IMR-90 (cell line): Measurements from ENCODE around the gene LRP1B. TPM values are rescaled to one million over a fixed set of nuclear protein-coding genes. Genes with fewer than 3 reads are reported as not detected.

Experiments used
- ATAC-seq: fragments of 200-7000 bp; cut with Tn5 transposase; 2 replicates; pipeline ENCODE4 v1.9.1; 2020; ENCODE audit warnings: low read depth, mild to moderate bottlenecking, moderate library complexity
- BruUV-seq: library from RNA; stranded (reverse); fragments of 400-500 nt; replicated peaks from 2 replicates; lab custom pipeline; 2021; lab: Mats Ljungman, UMichigan
- CTCF ChIA-PET: fragments of 300-600 bp; formaldehyde crosslinking; extraction: SDS; loops from one replicate; lab custom pipeline; 2021; ENCODE audit warnings: antibody characterized with exemption; lab: Yijun Ruan, JAX
- POLR2A ChIA-PET: fragments of 300-600 bp; sonication (Branson Sonifier 250); formaldehyde crosslinking; loops from one replicate; lab custom pipeline; 2022; ENCODE audit warnings: antibody characterized with exemption; ENCODE audit not compliant: unreplicated experiment; lab: Charles Lee
- DNase-seq: peaks from one replicate; pipeline ENCODE4 v3.0.0; 2013
- H2AFZ ChIP-seq: replicated peaks from 2 replicates; pipeline ENCODE3; 2013; ENCODE audit warnings: low read length, mild to moderate bottlenecking; ENCODE audit not compliant: poor library complexity
- H2AK5ac ChIP-seq: 2 replicates; pipeline ENCODE4 v1.6.1; 2013; ENCODE audit warnings: low read depth, low read length, inconsistent platforms
- H2AK9ac ChIP-seq: replicated peaks from 2 replicates; pipeline ENCODE3; 2013; ENCODE audit warnings: mild to moderate bottlenecking, low read depth, low read length, moderate library complexity; ENCODE audit not compliant: poor library complexity
- H2BK120ac ChIP-seq: 2 replicates; pipeline ENCODE4 v1.6.1; 2013; ENCODE audit warnings: low read depth, low read length, inconsistent platforms
- H2BK15ac ChIP-seq: 3 replicates; pipeline ENCODE4 v1.6.1; 2013; ENCODE audit warnings: low read depth, low read length, inconsistent platforms
- H2BK20ac ChIP-seq: 2 replicates; pipeline ENCODE4 v1.6.1; 2013; ENCODE audit warnings: low read depth, mild to moderate bottlenecking, inconsistent platforms, low read length, moderate library complexity
- H2BK5ac ChIP-seq: 2 replicates; pipeline ENCODE4 v1.6.1; 2013; ENCODE audit warnings: mild to moderate bottlenecking, low read depth, low read length, inconsistent platforms; ENCODE audit not compliant: poor library complexity, severe bottlenecking
- H3K14ac ChIP-seq: replicated peaks from 2 replicates; pipeline ENCODE4 v1.6.1; 2013; ENCODE audit warnings: low read depth, low read length, inconsistent platforms
- H3K18ac ChIP-seq: 2 replicates; pipeline ENCODE4 v1.6.1; 2013; ENCODE audit warnings: low read depth, low read length, control low read depth
- H3K23ac ChIP-seq: 2 replicates; pipeline ENCODE4 v1.6.1; 2013; ENCODE audit warnings: low read depth, low read length, inconsistent platforms
- H3K27ac ChIP-seq: 2 replicates; pipeline ENCODE4 v1.5.1; 2013; ENCODE audit warnings: mild to moderate bottlenecking, control low read depth, low read length; ENCODE audit not compliant: insufficient read depth
- H3K27me3 ChIP-seq: 2 replicates; pipeline ENCODE4 v1.6.1; 2013; ENCODE audit warnings: low read length; ENCODE audit not compliant: control insufficient read depth, insufficient read depth
- H3K36me3 ChIP-seq: 2 replicates; pipeline ENCODE4 v1.6.1; 2013; ENCODE audit warnings: low read length, mixed read lengths; ENCODE audit not compliant: control insufficient read depth, insufficient read depth
- H3K4ac ChIP-seq: 2 replicates; pipeline ENCODE4 v1.6.1; 2013; ENCODE audit warnings: low read depth, low read length, inconsistent platforms
- H3K4me1 ChIP-seq: 2 replicates; pipeline ENCODE4 v1.6.1; 2013; ENCODE audit warnings: low read length, mixed read lengths; ENCODE audit not compliant: control insufficient read depth, insufficient read depth
- H3K4me2 ChIP-seq: 2 replicates; pipeline ENCODE4 v1.6.1; 2013; ENCODE audit warnings: low read depth, mild to moderate bottlenecking, control low read depth, low read length, moderate library complexity
- H3K4me3 ChIP-seq: 2 replicates; pipeline ENCODE4 v1.5.1; 2013; ENCODE audit warnings: low read depth, mild to moderate bottlenecking, control low read depth, low read length, moderate library complexity; ENCODE audit not compliant: insufficient read depth
- H3K56ac ChIP-seq: 2 replicates; pipeline ENCODE4 v1.6.1; 2013; ENCODE audit warnings: low read length, inconsistent platforms; ENCODE audit not compliant: insufficient read depth; ENCODE audit errors: extremely low read depth
- H3K79me1 ChIP-seq, 2 experiments: 2 replicates each; pipeline ENCODE4 v1.6.1; 2013; ENCODE audit warnings: low read length in 2 of 2, inconsistent platforms in 1 of 2, low read depth in 1 of 2
- H3K9ac ChIP-seq: 2 replicates; pipeline ENCODE4 v1.6.1; 2013; ENCODE audit warnings: low read depth, low read length, control low read depth
- H3K9me1 ChIP-seq: 2 replicates; pipeline ENCODE4 v1.6.1; 2013; ENCODE audit warnings: low read length, inconsistent platforms; ENCODE audit not compliant: insufficient read depth
- H3K9me3 ChIP-seq: 2 replicates; pipeline ENCODE4 v1.6.1; 2013; ENCODE audit warnings: low read length; ENCODE audit not compliant: control insufficient read depth, insufficient read depth
- H4K20me1 ChIP-seq: 2 replicates; pipeline ENCODE4 v1.6.1; 2013; ENCODE audit warnings: low read length, inconsistent platforms; ENCODE audit not compliant: insufficient read depth
- H4K5ac ChIP-seq: 2 replicates; pipeline ENCODE4 v1.6.1; 2013; ENCODE audit warnings: mild to moderate bottlenecking, low read depth, low read length, control low read depth
- H4K8ac ChIP-seq, 2 experiments: 2 replicates each; pipeline ENCODE4 v1.6.1; 2013; ENCODE audit warnings: low read depth in 2 of 2, low read length in 2 of 2, control low read depth in 1 of 2, inconsistent platforms in 1 of 2
- H4K91ac ChIP-seq: 2 replicates; pipeline ENCODE4 v1.6.1; 2013; ENCODE audit warnings: low read depth, low read length, inconsistent platforms; ENCODE audit not compliant: insufficient read depth
- BHLHE40 ChIP-seq: fragments of 150-350 bp; IDR thresholded peaks from 2 replicates; pipeline ENCODE4 v1.6.1; 2016; ENCODE audit warnings: mild to moderate bottlenecking, low read depth, low read length
- CEBPB ChIP-seq: IDR thresholded peaks from 2 replicates; pipeline ENCODE4 v1.6.1; 2012; ENCODE audit warnings: low read depth, low read length, improper control_type of control experiment
- CHD1 ChIP-seq: IDR thresholded peaks from 2 replicates; pipeline ENCODE4 v1.6.1; 2012; ENCODE audit warnings: low read depth, low read length, improper control_type of control experiment
- CTCF ChIP-seq: conservative IDR thresholded peaks from 2 replicates; pipeline ENCODE4 v1.5.1; 2012; ENCODE audit warnings: mild to moderate bottlenecking, low read depth, low read length, improper control_type of control experiment
- FOS ChIP-seq: fragments of 150-350 bp; IDR thresholded peaks from 2 replicates; pipeline ENCODE4 v1.6.1; 2016; ENCODE audit warnings: low read depth, low read length
- MAFK ChIP-seq: IDR thresholded peaks from 2 replicates; pipeline ENCODE4 v1.6.1; 2012; ENCODE audit warnings: low read depth, low read length, improper control_type of control experiment
- MAZ ChIP-seq: IDR thresholded peaks from 2 replicates; pipeline ENCODE4 v1.6.1; 2012; ENCODE audit warnings: low read depth, mild to moderate bottlenecking, low read length, improper control_type of control experiment, moderate library complexity, borderline replicate concordance
- MXI1 ChIP-seq: IDR thresholded peaks from 2 replicates; pipeline ENCODE4 v1.6.1; 2012; ENCODE audit warnings: low read depth, mild to moderate bottlenecking, low read length, moderate library complexity, borderline replicate concordance
- NFE2L2 ChIP-seq: fragments of 150-350 bp; IDR thresholded peaks from 2 replicates; pipeline ENCODE4 v1.6.1; 2016; ENCODE audit warnings: low read depth, mild to moderate bottlenecking, low read length
- RAD21 ChIP-seq: IDR thresholded peaks from 2 replicates; pipeline ENCODE4 v1.6.1; 2012; ENCODE audit warnings: low read length, improper control_type of control experiment
- RCOR1 ChIP-seq: IDR thresholded peaks from 2 replicates; pipeline ENCODE4 v1.6.1; 2012; ENCODE audit warnings: mild to moderate bottlenecking, low read length, improper control_type of control experiment; ENCODE audit not compliant: insufficient replicate concordance
- RFX5 ChIP-seq: IDR thresholded peaks from 2 replicates; pipeline ENCODE4 v1.8.0; 2012; ENCODE audit warnings: low read depth, mild to moderate bottlenecking, low read length, moderate library complexity
- SMC3 ChIP-seq: fragments of 150-350 bp; IDR thresholded peaks from 2 replicates; pipeline ENCODE4 v1.6.1; 2016; ENCODE audit warnings: low read depth, mild to moderate bottlenecking, antibody characterized with exemption, low read length, moderate library complexity
- USF2 ChIP-seq: fragments of 150-350 bp; IDR thresholded peaks from 2 replicates; pipeline ENCODE4 v1.6.1; 2017; ENCODE audit warnings: mild to moderate bottlenecking, antibody characterized with exemption, low read length, low read depth
- WGBS, 2 experiments: methylation state at CpG; one replicate each; pipeline versions ENCODE4 v1.1.5 to v1.1.7; 2013; ENCODE audit warnings: missing lambda C conversion rate in 2 of 2; ENCODE audit not compliant: insufficient read length in 1 of 2; ENCODE audit errors: extremely low coverage in 2 of 2; 5-methylcytosine and 5-hydroxymethylcytosine counted together
- dilution Hi-C: fragments of 300-500 bp; cut with HindIII; formaldehyde crosslinking; loops from one replicate; pipeline ENCODE4 v1.14.3; 2018; ENCODE audit warnings: low sequenced_read_pairs; ENCODE audit not compliant: unreplicated experiment
- in situ Hi-C: fragments of 300-500 bp; cut with MboI; formaldehyde crosslinking; loops from 3 replicates; pipeline ENCODE4 v1.14.3; 2019; ENCODE audit warnings: low sequenced_read_pairs, inconsistent platforms, mixed read lengths
- intact Hi-C: fragments of 100-400 bp; cut with micrococcal nuclease; formaldehyde crosslinking; loops from 2 replicates; pipeline ENCODE4 v1.10.0; 2022
- polyA plus RNA-seq, 3 experiments: library from polyadenylated mRNA; depleted of rRNA; stranded (reverse); fragments of >200 nt; gene quantifications; 2 replicates each; pipeline ENCODE4 v1.2.3, GENCODE V29; 2012; ENCODE audit warnings: low replicate concordance in 1 of 3
- total RNA-seq: library from RNA; depleted of rRNA; stranded (reverse); fragments of >200 nt; gene quantifications from 2 replicates; pipeline ENCODE4 v1.2.3, GENCODE V29; 2012
- TF ChIP-seq, protein P1 (sequence below): fragments of 150-350 bp; IDR thresholded peaks from 2 replicates; pipeline ENCODE4 v1.6.1; 2016; ENCODE audit warnings: low read depth, mild to moderate bottlenecking, low read length, moderate library complexity, borderline replicate concordance

Gene LRP1B
- total and polyA plus RNA-seq, 2 of the 4 experiments (the other 2 are of a cell fraction), result under 0.01 to 0.02 TPM

DNA sequence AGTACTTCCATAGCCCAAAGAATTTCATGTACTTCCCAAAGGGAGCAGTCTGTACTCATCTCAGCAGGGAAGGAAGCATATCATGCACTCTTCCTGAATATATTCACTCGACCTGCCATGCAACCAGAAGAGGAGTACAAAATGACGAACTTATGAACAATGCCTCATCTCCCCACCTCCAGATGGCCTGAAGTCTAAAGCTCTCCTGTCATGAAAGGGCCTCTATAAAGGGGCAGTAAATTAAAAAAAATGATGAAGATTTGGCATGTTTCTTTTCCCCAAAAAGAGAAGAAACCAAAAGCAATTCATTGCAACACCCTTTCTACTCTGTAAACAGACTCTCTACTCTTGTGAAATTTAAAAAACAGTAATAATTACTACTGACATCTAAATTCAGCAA, 1601.1 kb downstream of the LRP1B start:
- no peak for DNase-seq
- TF ChIP-seq CTCF, result no peak
- TF ChIP-seq BHLHE40, result no peak
- TF ChIP-seq MAFK, result no peak
- TF ChIP-seq RFX5, result no peak
- TF ChIP-seq CHD1, result no peak
- TF ChIP-seq RAD21, result no peak
- no peak for TF ChIP-seq MXI1
- no peak for TF ChIP-seq MAZ
- no peak for TF ChIP-seq FOS
- TF ChIP-seq USF2, result no peak
- TF ChIP-seq NFE2L2, result no peak
- TF ChIP-seq SMC3, result no peak
- TF ChIP-seq CEBPB, result no peak
- TF ChIP-seq RCOR1, result no peak
- TF ChIP-seq, protein P1, sequence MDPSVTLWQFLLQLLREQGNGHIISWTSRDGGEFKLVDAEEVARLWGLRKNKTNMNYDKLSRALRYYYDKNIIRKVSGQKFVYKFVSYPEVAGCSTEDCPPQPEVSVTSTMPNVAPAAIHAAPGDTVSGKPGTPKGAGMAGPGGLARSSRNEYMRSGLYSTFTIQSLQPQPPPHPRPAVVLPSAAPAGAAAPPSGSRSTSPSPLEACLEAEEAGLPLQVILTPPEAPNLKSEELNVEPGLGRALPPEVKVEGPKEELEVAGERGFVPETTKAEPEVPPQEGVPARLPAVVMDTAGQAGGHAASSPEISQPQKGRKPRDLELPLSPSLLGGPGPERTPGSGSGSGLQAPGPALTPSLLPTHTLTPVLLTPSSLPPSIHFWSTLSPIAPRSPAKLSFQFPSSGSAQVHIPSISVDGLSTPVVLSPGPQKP, result no peak
- Histone ChIP-seq H3K79me1 (no peaks in the 10 kb centered on the region), H2AK9ac (no peak overlapping the region), H4K8ac (no peak overlapping the region), H3K23ac (no peak overlapping the region), H3K36me3 (no peaks in the 10 kb centered on the region), H3K9me3 (no peaks in the 10 kb centered on the region), H4K20me1 (no peaks in the 10 kb centered on the region), H2BK15ac (no peak overlapping the region), H2AK5ac (no peak overlapping the region), H2BK20ac (no peak overlapping the region), H3K9ac (no peak overlapping the region), H3K4me2 (no peak overlapping the region), H4K91ac (no peak overlapping the region), H3K4me1 (no peaks in the 10 kb centered on the region), H2AFZ (no peak overlapping the region), H3K9me1 (no peaks in the 10 kb centered on the region), H3K14ac (no peak overlapping the region), H3K4ac (no peak overlapping the region), H4K5ac (no peak overlapping the region), H3K27ac (no peak overlapping the region), H3K27me3 (no peaks in the 10 kb centered on the region), H2BK5ac (no peak overlapping the region), H3K56ac (no peak overlapping the region), H3K4me3 (no peak overlapping the region), H3K18ac (no peak overlapping the region), H2BK120ac (no peak overlapping the region)
- in situ Hi-C loops, result no loop called here
- no peak for ATAC-seq
- intact Hi-C loops, result no loop called here
- ChIA-PET POLR2A (no interaction called here), CTCF (no interaction called here)
- no CpG with 5 or more reads among the region's 2 CpGs for WGBS, 2 experiments
- no TSS peak for BruUV-seq
- dilution Hi-C loops, result no loop called here
